Kidney (tissue), 14 donors: Measurements from ENCODE around the gene DAZAP2. TPM values are rescaled to one million over a fixed set of nuclear protein-coding genes. Genes with fewer than 3 reads are reported as not detected.

Experiments used
- DNase-seq, 5 donors: peaks; one replicate each; pipeline ENCODE4 v3.0.0-alpha.2; 2013 to 2020
- FAIRE-seq: peaks from 2 replicates; lab custom pipeline; 2012; peaks lifted over from hg19 to GRCh38; lab: Jason Lieb, UNC
- H3K27ac ChIP-seq, 2 donors: one replicate each; pipeline ENCODE4 v1.7.0; 2013; ENCODE audit warnings: low read depth in 2 of 2, low read length in 2 of 2, inconsistent platforms in 1 of 2
- H3K27me3 ChIP-seq: one replicate; pipeline ENCODE4 v1.7.1; 2013; ENCODE audit warnings: low read length, inconsistent platforms; ENCODE audit not compliant: control insufficient read depth, insufficient read depth
- H3K36me3 ChIP-seq, 3 donors: one replicate each; pipeline versions ENCODE4 v1.7.0 to v1.7.1; 2013; ENCODE audit warnings: low read length in 3 of 3, control low read depth in 1 of 3, inconsistent platforms in 1 of 3; ENCODE audit not compliant: insufficient read depth in 3 of 3, control insufficient read depth in 2 of 3
- H3K4me1 ChIP-seq, 3 donors: one replicate each; pipeline versions ENCODE4 v1.7.0 to v1.7.1; 2013; ENCODE audit warnings: low read length in 3 of 3, inconsistent platforms in 1 of 3, low read depth in 1 of 3; ENCODE audit not compliant: control insufficient read depth in 2 of 3, insufficient read depth in 2 of 3
- H3K4me3 ChIP-seq, 3 donors: one replicate each; pipeline versions ENCODE4 v1.7.0 to v1.8.1; 2013; ENCODE audit warnings: low read length in 3 of 3, control low read depth in 1 of 3, inconsistent platforms in 1 of 3
- H3K9ac ChIP-seq, 3 donors: one replicate each; pipeline versions ENCODE4 v1.7.0 to v1.7.1; 2013; ENCODE audit warnings: low read length in 3 of 3, control low read depth in 1 of 3, inconsistent platforms in 1 of 3
- H3K9me3 ChIP-seq, 3 donors: one replicate each; pipeline versions ENCODE4 v1.7.0 to v1.7.1; 2013; ENCODE audit warnings: low read length in 3 of 3, control low read depth in 1 of 3, inconsistent platforms in 1 of 3; ENCODE audit not compliant: control insufficient read depth in 2 of 3, insufficient read depth in 1 of 3
- CTCF ChIP-seq: IDR thresholded peaks from 3 replicates; pipeline ENCODE4 v1.5.1; 2012; ENCODE audit warnings: mild to moderate bottlenecking, moderate library complexity, borderline replicate concordance; ENCODE audit not compliant: insufficient read depth; ENCODE audit errors: extremely low read depth
- intact Hi-C: fragments of 100-400 bp; cut with DNase I; formaldehyde crosslinking; loops from one replicate; pipeline ENCODE4 v1.11.1; 2022
- polyA plus RNA-seq: library from polyadenylated mRNA; stranded (reverse); fragments of 350-450 nt; fragmentation: Illumina TruSeq; extraction: RNeasy Lipid Tissue Mini Kit (QIAGEN cat#74804); gene quantifications from one replicate; pipeline ENCODE4 v1.2.3, GENCODE V29; 2014; ENCODE audit warnings: low read depth, low replicate concordance; ENCODE audit not compliant: insufficient read depth
- total RNA-seq: library from RNA; stranded (reverse); fragmentation: NEBNext Ultra II Directional; extraction: Animal tissue kit (Norgen Biotek cat#: 25700); gene quantifications from one replicate; pipeline ENCODE4 v1.2.1, GENCODE V29; 2021
- donor health status: control.
- donor health status: control.
- donor health status: control.
- donor health status: control.
- donor health status: control.
- donor health status: DM: yes; HTN: yes; CAD: no.
- donor health status: Normal renal cell carcinoma (clear cell type).

DAZAP2 gene
- total and polyA plus RNA-seq, 2 donors from 2014 or later = 319 to 363 TPM

- Histone ChIP-seq H3K9ac (no peak overlapping the region), H3K36me3 (no peaks in the 10 kb centered on the region)
Observed at GRCh38 chr12:51227962-51228361, 10.7 kb upstream of the DAZAP2 start.

GRCh38 chr12:51229116-51229809 lies 9.4 kb upstream of the DAZAP2 start:
- no peak for TF ChIP-seq CTCF
- Histone ChIP-seq H3K27me3 (no peaks in the 10 kb centered on the region), H3K4me1 (peaks cover 0 to 2% (median 0%) of the 10 kb centered on the region in 3 donors), H3K4me3 (no peak overlapping the region), H3K27ac (no peak overlapping the region), H3K9me3 (no peaks in the 10 kb centered on the region), H3K9ac (no peak overlapping the region), H3K36me3 (no peaks in the 10 kb centered on the region)
- DNase-seq = no peak
- FAIRE-seq = no peak
- intact Hi-C loops = no loop called here

More at GRCh38 chr12:51227962-51228361, 10.7 kb upstream of the DAZAP2 start:
- Histone ChIP-seq H3K4me1 (peaks cover 0 to 2% (median 0%) of the 10 kb centered on the region in 3 donors), H3K27me3 (no peaks in the 10 kb centered on the region), H3K4me3 (no peak overlapping the region), H3K27ac (no peak overlapping the region), H3K9me3 (no peaks in the 10 kb centered on the region)
- intact Hi-C loops = no loop called here
- no peak for TF ChIP-seq CTCF
- FAIRE-seq (no peak), DNase-seq (peak in 1 of 5 donors; percentile 6)

- Histone ChIP-seq H3K4me3 (no peak overlapping the region), H3K9me3 (no peaks in the 10 kb centered on the region), H3K27ac (no peak overlapping the region), H3K36me3 (no peaks in the 10 kb centered on the region), H3K9ac (no peak overlapping the region), H3K4me1 (peaks cover 0 to 2% (median 0%) of the 10 kb centered on the region in 3 donors), H3K27me3 (no peaks in the 10 kb centered on the region)
- no peak for FAIRE-seq
- intact Hi-C loops = no loop called here
- no peak for DNase-seq
- TF ChIP-seq CTCF = no peak
Observed at GRCh38 chr12:51232642-51233041, 6.0 kb upstream of the DAZAP2 start.

- no peak for TF ChIP-seq CTCF
- peaks cover 0 to 5% (median 2%) of the 10 kb centered on the region in 3 donors for H3K4me1 ChIP-seq
- no peak overlapping the region for H3K4me3 ChIP-seq
- FAIRE-seq = no peak
- intact Hi-C loops = no loop called here
- H3K9ac ChIP-seq = no peak overlapping the region
- no peak for DNase-seq
- no peaks in the 10 kb centered on the region for H3K27me3 ChIP-seq
- no peaks in the 10 kb centered on the region for H3K36me3 ChIP-seq
- H3K27ac ChIP-seq = no peak overlapping the region
- H3K9me3 ChIP-seq = no peaks in the 10 kb centered on the region
Observed at GRCh38 chr12:51234530-51234929, 4.1 kb upstream of the DAZAP2 start.
